ENCODE data around the gene DNAAF2.
A peak's percentile ranks its signal among the peaks of the same experiment; 100 is the strongest.
"Not testable (repeated sequence)": the region's sequence is repeated elsewhere in the genome, so short reads cannot be mapped to it uniquely, and the experiment has no call there.

The DNAAF2 gene

DNA sequence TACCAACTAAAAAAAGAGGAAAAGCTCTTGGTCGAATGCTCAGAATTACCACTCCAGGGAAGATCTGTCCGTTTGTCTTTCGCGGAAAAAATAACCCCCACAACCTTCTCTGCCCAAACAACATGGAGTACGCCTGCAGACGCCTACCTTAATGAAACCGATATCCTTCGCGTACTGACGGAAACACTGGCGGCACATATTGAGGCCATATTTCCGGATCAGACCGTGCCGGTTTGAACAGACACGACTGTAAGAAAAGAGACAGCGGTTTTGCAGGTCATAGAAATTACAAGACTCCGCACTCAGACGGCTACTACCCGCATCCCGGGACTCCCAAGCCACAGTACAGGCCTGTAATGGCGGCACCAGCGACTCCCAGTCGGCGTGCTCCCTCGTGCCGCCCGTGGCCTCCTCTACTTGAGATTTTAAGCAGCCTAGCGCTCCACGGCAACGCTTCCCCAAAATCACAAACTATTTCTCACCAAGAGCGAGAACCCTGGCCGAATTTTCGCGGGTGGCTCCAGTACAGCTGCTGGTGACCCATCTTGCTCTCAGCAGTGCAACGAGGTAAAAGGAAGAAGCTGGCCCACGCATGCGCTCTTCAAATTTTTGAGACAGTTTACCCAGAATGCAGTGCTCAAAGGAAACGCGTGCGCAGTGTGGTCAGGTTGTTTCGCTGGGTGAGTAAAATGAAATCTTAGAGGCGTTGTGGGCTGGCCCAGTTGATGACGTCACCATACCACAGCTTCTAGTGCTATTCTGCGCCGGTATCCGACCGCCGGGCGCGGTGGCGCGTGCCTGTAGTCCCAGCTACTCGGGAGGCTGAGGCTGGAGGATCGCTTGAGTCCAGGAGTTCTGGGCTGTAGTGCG, 49.0 kb downstream of the DNAAF2 start, which contains the start of gene RPS29:
TSS of gene RPS29 (minus strand) at position 578 of the 870 bp plus-strand sequence. CDS start at position 544, 34 bp downstream.
- Histone ChIP-seq H3K27me3 (ENCODE audit: control insufficient read depth, low read length) (no peaks in the 10 kb centered on the region), H3K9me3 (ENCODE audit: control insufficient read depth, insufficient read depth, low read length) (no peaks in the 10 kb centered on the region), H3K79me2 (ENCODE audit: control insufficient read depth, low read length) (peaks cover 52% of the 10 kb centered on the region), H3F3A (ENCODE audit: control insufficient read depth, insufficient read depth) (peaks cover 50% of the 10 kb centered on the region), H3K27ac (ENCODE audit: low read depth, low read length) (peak within 1 kb of the TSS; percentile 69), H4K20me1 (ENCODE audit: control insufficient read depth, insufficient read depth, low read depth, low read length) (peaks cover 30% of the 10 kb centered on the region), H3K4me3 (ENCODE audit: low read length) (peak within 1 kb of the TSS; percentile 79), H3K36me3 (ENCODE audit: control insufficient read depth, low read length) (peaks cover 52% of the 10 kb centered on the region), H3K4me1 (ENCODE audit: control insufficient read depth, low read length) (peaks cover 35% of the 10 kb centered on the region), H3K4me2 (ENCODE audit: low read length) (peak within 1 kb of the TSS; percentile 49), H3K9me2 (replicated peaks; ENCODE audit: control insufficient read depth, low read length) (no peaks in the 10 kb centered on the region)
- TF ChIP-seq EZH2phosphoT487 (IDR thresholded peaks at IDR 0.05; ENCODE audit: borderline replicate concordance, low read length): no peak
- TF ChIP-seq, protein P1, sequence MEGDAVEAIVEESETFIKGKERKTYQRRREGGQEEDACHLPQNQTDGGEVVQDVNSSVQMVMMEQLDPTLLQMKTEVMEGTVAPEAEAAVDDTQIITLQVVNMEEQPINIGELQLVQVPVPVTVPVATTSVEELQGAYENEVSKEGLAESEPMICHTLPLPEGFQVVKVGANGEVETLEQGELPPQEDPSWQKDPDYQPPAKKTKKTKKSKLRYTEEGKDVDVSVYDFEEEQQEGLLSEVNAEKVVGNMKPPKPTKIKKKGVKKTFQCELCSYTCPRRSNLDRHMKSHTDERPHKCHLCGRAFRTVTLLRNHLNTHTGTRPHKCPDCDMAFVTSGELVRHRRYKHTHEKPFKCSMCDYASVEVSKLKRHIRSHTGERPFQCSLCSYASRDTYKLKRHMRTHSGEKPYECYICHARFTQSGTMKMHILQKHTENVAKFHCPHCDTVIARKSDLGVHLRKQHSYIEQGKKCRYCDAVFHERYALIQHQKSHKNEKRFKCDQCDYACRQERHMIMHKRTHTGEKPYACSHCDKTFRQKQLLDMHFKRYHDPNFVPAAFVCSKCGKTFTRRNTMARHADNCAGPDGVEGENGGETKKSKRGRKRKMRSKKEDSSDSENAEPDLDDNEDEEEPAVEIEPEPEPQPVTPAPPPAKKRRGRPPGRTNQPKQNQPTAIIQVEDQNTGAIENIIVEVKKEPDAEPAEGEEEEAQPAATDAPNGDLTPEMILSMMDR (IDR thresholded peaks at IDR 0.05; ENCODE audit: low read depth, low read length, poor library complexity, severe bottlenecking): no peak

DNA sequence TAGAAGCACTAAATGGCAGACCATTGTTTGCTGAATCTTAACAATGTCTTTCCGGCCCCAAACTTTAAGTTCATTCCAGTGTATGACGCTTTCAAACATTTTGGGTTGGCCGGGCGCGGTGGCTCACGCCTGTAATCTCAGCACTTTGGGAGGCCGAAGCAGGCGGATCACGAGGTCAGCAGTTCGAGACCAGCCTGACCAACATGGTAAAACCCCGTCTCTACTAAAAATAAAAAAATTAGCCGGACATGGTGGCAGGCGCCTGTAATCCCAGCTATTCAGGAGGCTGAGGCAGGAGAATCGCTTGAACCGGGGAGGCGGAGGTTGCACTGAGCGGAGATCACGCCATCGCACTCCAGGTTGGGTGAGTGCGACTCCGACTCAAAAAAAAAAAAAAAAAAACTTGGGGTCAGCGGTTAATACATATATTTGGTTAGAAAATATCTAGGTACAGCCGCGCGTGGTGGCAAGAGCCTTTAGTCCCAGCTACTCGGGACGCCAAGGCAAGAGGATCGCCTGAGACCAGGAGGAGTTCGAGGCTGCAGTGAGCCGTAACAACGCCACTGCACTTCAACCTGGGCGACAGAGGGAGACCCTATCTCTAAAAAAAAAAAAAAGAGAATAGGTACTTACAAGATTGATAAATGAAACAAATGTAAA, 49.9 kb downstream of the DNAAF2 start:
- not testable (repeated sequence) for H3K9me3 ChIP-seq (ENCODE audit: control insufficient read depth, insufficient read depth, low read length); H3K27me3 ChIP-seq (ENCODE audit: control insufficient read depth, low read length); H3K9me2 ChIP-seq (replicated peaks; ENCODE audit: control insufficient read depth, low read length)
- H4K20me1 ChIP-seq (ENCODE audit: control insufficient read depth, insufficient read depth, low read depth, low read length): peaks cover 30% of the 10 kb centered on the region
- H3K4me3 ChIP-seq (ENCODE audit: low read length): peak overlapping the region; percentile 79
- peaks cover 35% of the 10 kb centered on the region for H3K4me1 ChIP-seq (ENCODE audit: control insufficient read depth, low read length)
- H3K4me2 ChIP-seq (ENCODE audit: low read length): peak overlapping the region; percentile 49
- H3K27ac ChIP-seq (ENCODE audit: low read depth, low read length): peak overlapping the region; percentile 69
- peaks cover 53% of the 10 kb centered on the region for H3F3A ChIP-seq (ENCODE audit: control insufficient read depth, insufficient read depth)
- H3K79me2 ChIP-seq (ENCODE audit: control insufficient read depth, low read length): peaks cover 61% of the 10 kb centered on the region
- H3K36me3 ChIP-seq (ENCODE audit: control insufficient read depth, low read length): peaks cover 56% of the 10 kb centered on the region

DNA sequence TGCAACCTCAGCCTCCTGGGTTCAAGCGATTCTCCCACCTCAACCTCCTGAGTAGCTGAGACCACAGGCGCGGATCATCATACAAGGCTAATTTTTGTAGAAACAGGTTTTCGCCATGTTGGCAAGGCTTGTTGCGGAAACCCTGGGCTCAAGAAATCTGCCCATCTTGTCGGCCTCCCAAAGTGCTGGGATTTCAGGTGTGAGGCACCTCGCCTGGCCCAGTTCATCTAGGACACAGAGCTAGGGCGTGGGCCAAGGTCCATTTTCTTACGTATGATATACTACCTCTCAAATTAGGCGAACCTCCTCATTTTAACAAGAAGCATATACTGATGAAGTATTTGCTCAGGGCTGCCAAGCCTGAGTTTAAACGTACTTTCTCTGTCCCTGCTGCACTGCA, 51.0 kb downstream of the DNAAF2 start:
- no peaks in the 10 kb centered on the region for H3K9me3 ChIP-seq (ENCODE audit: control insufficient read depth, insufficient read depth, low read length)
- peaks cover 72% of the 10 kb centered on the region for H3K79me2 ChIP-seq (ENCODE audit: control insufficient read depth, low read length)
- H3F3A ChIP-seq (ENCODE audit: control insufficient read depth, insufficient read depth): peaks cover 63% of the 10 kb centered on the region

More for the DNA sequence above, 51.0 kb downstream of the DNAAF2 start:
- Histone ChIP-seq H3K27ac (ENCODE audit: low read depth, low read length) (peak overlapping the region; percentile 69), H3K36me3 (ENCODE audit: control insufficient read depth, low read length) (peaks cover 66% of the 10 kb centered on the region), H3K4me1 (ENCODE audit: control insufficient read depth, low read length) (peaks cover 35% of the 10 kb centered on the region), H4K20me1 (ENCODE audit: control insufficient read depth, insufficient read depth, low read depth, low read length) (peaks cover 30% of the 10 kb centered on the region), H3K4me2 (ENCODE audit: low read length) (peak overlapping the region; percentile 49), H3K27me3 (ENCODE audit: control insufficient read depth, low read length) (no peaks in the 10 kb centered on the region), H3K9me2 (replicated peaks; ENCODE audit: control insufficient read depth, low read length) (no peaks in the 10 kb centered on the region), H3K4me3 (ENCODE audit: low read length) (peak overlapping the region; percentile 79)
- TF ChIP-seq, protein P1 (IDR thresholded peaks at IDR 0.05; ENCODE audit: low read depth, low read length, poor library complexity, severe bottlenecking): no peak
- TF ChIP-seq EZH2phosphoT487 (IDR thresholded peaks at IDR 0.05; ENCODE audit: borderline replicate concordance, low read length): no peak
